Suppressor macrophage (primary cell): ENCODE data around the gene BACE2.

Source experiments
- DNase-seq, 4 experiments: peaks; one replicate each; pipeline ENCODE4 v3.0.0-alpha.2; 2020 to 2022
- total RNA-seq, 17 experiments: gene quantifications; one replicate each; lab custom pipeline; 2026; ENCODE audit warnings: mixed read lengths in 6 of 17, inconsistent platforms in 3 of 17; lab: John Stamatoyannopoulos, UW

The BACE2 gene
- 0.58 to 6.5 (median 1.7) reads per million in 17 experiments for total RNA-seq

DNA sequence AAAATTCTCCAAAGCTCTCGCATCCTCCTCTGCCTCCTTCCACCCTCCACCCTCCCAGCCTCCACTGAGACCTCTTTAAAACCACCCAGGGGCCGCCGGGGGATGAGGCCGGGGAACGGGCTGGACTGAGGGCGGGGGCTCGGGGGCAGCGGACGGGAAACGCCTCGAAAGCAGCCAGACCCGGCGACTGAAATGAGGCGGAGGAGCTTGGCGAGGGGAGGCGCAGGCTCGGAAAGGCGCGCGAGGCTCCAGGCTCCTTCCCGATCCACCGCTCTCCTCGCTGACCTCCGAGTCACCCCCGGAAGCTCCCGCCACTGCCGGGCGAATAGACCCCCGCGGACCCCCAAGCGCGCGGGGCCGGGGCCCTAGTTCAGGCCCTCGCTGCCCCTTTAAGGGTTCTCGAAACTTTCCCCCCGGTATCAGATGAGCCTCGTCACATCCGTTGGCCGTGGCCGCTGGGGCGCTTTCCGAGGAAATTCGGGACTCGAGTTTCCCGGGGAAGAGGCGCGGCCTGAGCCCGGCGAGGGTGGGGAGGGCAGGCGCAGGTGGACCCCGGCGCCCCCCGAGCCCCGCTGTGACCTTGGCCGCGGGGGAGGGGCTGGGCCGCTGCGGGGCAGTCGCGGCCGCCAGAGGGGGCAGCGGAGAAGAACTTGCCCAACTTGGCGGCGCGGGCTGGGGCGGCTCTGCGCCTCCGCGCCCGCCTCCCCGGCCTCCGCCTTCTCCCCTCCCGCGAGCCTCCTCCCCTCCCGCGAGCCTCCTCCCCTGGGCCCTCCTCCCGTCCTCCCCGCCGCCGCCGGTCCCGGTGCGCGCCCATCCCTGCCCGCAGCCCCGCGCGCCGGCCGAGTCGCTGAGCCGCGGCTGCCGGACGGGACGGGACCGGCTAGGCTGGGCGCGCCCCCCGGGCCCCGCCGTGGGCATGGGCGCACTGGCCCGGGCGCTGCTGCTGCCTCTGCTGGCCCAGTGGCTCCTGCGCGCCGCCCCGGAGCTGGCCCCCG, at the start of gene BACE2:
Gene BACE2, plus strand, starts transcription at position 813 of the 995 bp plus-strand sequence. Its CDS starts 104 bp downstream, at position 917.
- DNase-seq = peak; percentile 38 to 77 (median 61)

GRCh38 chr21:41119901-41120300, 48.1 kb upstream of the BACE2 start:
- no peak for DNase-seq

DNA sequence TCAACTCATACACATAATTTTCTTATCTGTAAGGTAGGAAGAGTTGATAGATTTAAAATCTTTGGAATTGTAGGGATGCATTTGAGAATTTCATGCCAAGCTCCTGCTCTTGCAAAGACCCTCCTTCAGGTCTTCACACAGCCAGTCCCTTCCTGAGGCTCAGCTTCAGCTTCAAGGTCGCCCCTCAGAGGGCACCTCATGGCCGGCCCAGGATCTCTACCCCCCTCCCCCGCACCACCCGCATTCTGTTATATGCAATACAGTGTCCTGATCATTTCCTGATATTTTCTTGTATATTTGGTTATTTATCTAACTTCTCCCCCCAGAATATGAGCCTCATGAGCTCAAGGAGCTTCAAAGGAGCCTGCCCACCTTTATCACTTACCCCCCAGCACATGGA, 47.0 kb upstream of the BACE2 start:
- no peak for DNase-seq

- peak; percentile 75 to 86 (median 84) for DNase-seq
Measured at GRCh38 chr21:41121785-41122415, 46.1 kb upstream of the BACE2 start.

DNA sequence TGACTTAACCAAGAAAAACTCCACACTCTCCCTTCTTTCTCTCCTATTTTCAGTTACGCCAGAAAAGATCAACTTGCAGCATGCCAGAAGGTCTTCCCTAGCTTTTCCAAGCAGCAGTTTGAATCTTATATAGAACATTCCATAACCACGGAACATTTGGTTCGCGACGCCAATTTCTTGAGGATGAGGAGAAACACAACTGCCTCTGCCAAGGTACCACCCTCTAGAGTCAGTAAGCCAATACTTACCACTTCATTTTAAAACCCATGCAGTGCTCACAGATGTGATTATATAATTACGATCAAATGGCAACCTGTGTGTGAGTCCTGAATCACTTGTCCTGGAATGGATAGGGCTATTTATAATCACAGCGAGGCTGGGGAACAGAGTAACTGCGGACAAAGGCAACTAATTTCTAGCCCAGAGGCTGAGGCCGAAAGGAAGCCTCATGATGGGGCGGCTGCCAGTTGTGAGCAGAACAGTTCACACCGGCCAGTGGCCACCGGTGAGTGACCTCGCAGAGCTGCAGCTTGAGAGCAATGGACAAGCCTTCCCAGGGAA, 43.2 kb upstream of the BACE2 start:
- DNase-seq = no peak

DNA sequence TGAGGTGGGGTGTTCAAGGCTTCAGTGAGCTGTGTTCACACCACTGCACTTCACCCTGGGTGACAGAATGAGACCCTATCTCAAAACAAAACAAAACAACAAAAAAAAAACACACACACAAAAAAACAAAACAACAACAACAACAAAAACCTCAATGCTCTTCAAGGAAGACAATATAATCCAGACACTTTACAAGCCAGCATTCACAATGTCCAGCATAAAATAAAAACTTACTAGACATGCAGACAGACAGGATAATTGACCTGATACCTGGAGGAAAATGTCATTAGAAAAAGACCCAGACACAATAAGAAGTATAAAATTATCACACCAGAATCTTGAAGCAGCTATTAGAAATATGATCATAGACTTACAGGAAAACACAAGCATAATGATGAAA, 39.0 kb upstream of the BACE2 start:
- no peak for DNase-seq

DNA sequence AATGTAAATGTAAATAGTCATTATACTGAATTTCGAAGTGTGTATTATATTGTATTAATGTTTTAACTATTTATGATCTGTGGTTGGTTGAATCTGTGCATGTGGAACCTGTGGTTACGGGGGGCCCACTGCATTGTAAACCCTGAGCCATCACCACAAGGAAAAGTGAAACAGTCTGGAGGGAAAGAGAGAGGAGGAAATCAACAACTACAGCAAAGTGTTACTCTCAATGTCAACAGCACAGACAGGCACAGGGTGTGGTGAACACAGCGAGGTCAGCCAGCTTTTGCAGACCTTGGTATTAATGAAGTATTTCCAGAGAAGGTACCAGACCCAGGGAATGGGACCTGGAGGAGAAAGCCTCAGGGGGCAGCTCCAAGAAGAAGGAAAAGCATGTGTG, 37.1 kb upstream of the BACE2 start:
- no peak for DNase-seq

DNA sequence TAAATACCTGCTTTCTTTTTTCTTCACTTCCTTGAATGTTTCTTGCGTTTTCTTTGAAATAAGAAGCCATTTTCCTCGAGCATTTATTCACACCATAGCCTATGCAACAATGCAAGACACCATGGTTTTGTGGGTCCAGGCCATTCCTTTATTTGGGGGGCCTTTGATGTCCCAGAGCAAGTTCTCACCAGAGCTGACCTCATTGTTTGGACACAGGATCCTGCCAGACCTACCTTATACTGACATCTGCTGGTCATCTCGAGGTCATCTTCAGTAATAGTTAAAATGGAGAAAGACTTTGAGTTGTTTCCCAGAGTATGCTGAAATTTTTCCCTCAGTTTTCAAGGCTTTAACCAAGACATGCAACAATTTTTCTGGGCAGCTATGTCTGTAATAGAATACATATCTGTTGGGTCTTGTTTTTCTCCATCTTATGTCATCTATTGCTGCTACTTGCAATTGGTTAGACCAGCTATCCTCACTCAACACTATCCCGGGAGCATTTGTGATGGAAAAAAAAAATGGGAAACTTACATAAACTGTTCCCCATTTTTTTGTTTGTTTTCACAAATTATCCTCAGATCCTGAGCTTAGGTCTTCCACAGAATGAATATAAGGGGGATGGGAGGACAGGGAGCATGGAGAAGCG, 34.0 kb upstream of the BACE2 start:
- peak; percentile 24 to 69 (median 54) for DNase-seq

GRCh38 chr21:41135746-41136145, 32.2 kb upstream of the BACE2 start:
- no peak for DNase-seq

DNA sequence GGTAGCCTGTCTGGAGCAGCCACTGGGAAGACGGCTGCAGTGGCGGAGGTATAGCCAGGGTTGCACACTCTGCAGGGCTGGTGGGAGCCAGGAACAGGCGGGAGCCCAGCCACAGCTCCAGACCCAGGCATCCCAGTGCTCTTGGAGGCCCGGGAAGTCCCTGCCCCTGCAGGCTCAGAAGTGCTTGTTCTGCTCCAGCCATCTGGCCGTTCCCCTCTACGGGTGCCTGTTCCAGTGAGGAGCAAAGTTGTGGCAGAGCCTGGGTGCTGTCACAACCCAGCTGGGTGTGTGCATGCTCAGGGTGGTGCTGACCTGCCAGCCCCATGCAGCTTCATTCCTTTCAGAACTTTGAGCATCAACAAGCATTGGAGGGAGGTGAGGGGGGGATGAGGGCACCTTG, 31.7 kb upstream of the BACE2 start:
- no peak for DNase-seq

- no peak for DNase-seq
Measured at GRCh38 chr21:41137401-41137800, 30.6 kb upstream of the BACE2 start.

DNA sequence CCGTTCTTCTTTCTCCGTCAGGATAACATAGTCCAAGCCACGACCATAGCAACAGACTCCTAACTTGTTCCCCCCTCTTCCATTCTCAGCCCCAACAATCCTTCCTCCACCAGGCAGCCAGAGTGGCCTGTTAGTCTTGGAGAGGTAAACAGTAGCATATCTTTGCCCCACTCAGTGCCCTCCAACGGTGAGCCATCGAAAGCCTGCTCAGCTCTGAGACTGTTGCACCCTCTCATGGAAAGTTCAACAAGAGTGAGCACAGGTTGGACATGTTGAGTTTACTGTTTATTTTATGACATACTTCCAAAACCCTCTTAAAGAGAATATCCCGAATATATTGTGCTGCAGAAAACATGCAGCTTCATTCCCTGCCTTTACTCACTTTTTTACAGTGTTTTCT, 30.1 kb upstream of the BACE2 start:
- DNase-seq = no peak

- no peak for DNase-seq
Measured at GRCh38 chr21:41138711-41139110, 29.2 kb upstream of the BACE2 start.

- no peak for DNase-seq
Measured at GRCh38 chr21:41139275-41139674, 28.7 kb upstream of the BACE2 start.

DNA sequence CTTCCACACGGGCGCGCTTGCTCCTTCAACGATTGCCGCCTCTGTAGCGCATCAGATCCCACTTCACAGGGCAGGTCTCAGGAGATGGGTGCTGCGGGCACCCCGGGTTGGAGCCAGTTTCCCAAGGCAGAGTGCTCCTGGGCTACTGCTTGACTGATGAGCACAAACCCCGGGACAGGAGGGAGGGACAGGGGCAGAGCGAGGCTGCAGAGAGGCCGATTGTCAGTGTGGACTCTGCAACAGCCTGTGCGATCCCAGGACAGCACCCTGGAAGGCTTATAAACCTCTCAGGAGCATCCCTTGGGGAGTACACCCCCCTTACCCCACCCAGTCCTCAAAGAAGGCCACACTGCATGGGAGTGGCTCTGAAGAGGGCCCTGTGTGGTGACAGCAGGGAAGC, 28.0 kb upstream of the BACE2 start:
- no peak for DNase-seq

DNA sequence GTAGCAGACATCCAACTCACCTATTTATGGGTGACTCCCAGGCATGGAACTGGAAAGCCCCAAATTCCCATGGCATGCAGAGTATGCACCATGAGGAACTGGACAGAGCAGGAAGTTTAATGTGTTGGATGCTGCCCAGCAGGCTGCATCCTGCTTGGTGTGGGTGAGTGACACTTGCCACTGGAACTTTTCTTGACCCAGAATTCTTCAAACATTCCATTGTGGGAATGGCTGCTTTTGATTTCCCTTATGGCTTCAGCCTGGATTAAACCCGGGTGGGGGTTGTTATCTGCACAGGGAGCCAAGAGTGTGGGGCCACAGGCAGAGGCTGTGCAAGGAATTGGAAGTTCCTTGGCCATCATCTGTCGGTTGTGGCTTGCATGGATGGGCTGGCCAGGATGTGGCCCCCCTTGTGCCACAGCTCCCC, 26.9 kb upstream of the BACE2 start:
- no peak for DNase-seq

DNA sequence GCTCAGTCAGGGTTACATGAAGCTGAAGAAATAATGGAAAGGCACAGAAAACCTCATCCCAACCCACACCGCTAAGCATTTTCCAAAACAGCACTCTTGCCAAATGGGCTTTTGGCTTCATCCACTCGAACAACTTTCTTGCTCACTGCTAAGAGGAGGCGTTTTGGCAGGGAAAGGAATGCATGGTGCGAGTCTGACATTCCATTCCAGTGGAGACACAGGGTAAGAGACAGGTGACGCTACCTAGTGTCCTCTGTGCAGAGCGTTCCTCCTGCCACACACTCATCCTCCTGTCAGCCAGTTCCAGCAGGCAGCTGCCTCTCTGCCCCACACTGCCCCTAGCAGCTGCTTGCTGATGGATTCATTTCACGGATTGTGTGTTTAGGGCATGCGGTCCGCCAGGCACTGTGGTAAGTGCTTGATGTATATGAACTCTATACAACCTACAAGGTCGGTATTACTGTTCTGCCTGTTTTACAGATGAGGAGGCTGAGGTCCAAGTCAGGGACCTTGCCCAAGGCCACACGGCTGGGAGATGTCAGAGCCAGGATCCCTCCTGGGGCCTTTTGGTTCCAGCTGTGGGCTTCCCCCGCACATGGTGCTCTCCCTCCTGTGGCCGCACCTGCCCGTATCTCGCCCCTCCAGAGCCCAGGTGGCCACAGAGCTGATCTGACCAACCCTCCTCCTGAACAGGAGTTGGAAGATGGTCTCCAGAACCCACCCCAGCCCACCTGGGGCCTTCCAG, 25.7 kb upstream of the BACE2 start:
- DNase-seq = no peak

- DNase-seq = no peak
Measured at GRCh38 chr21:41143596-41144325, 24.2 kb upstream of the BACE2 start.

DNA sequence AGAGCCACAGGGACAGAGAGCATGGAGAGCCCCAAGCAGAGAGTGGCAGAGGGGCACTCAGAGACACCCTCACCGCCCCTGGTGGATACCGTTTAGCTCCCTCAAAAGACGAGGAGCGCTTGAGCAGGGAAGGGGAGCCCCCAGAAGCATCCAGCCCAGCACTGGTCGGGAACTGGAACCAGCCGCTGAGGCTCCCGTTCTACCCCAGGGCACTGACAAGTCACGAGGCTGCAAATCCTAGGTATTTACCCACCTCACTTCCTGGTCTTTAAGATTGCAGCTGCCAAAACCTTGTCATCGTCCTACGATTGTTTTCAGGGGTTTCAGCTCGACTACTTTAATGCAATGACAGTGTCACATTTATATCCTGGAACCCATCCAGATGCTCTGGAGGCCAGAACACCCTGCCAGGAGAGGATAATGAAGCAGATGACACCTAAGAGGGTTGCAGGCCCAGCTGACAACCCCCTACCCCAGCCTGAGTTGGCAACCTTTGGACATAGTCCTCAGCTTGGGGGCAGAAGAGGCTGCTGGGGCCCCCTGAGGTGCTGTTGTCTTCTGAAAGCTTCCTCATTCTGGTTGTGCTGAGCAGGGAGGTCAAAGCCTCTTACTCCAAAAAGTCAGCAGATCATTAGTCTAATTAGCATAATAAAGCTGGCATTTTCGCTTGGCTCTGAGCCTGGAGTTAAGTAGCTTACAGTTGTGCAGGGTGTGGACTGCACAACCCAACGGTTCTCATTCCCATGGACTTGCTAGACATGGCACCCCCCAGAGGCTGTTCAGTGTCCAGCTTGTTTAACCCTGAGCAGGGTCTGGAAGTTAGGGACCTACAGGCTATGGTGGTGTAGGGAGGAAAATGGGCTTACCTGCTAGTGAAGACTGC, 20.6 kb upstream of the BACE2 start:
- DNase-seq = no peak

- DNase-seq = no peak
Measured at GRCh38 chr21:41147979-41148355, 20.0 kb upstream of the BACE2 start.
